OCI-LY7 (cell line): ENCODE measurements around the gene TJP1.

Experiments used
- EZH2phosphoT487 ChIP-seq: fragments of 200-600 bp; sonication (generic); IDR thresholded peaks from 2 replicates; pipeline ENCODE4 v1.6.1; 2018; ENCODE audit warnings: low read depth, borderline replicate concordance, mild to moderate bottlenecking, mixed run types, antibody characterized with exemption, low read length, moderate library complexity, mixed read lengths
- TF ChIP-seq, protein P1 (sequence below): fragments of 200-600 bp; sonication (generic); conservative IDR thresholded peaks from 2 replicates; pipeline ENCODE4 v1.5.1; 2014; ENCODE audit warnings: mild to moderate bottlenecking, antibody characterized with exemption, low read length, moderate library complexity, mixed read lengths

DNA sequence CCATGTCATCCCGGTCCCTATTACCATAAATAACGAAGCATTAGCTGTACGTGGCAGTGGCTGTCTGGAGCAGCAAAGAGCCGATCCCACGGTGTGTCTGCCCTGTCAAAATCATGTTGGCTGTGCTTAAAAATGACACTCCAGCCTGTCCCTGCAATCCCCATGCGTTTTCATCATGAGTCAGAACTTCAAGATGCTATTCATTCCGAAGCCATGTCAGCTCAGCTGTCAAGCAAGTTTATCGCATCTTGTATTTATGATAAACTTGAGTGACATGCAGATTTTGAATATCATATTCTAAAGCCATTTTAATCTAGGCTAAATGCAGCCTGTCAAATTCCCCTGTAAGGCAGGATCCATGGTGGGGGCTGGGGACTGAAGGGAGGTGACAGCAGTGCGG is 152.4 kb downstream of the TJP1 start:
- TF ChIP-seq, protein P1, sequence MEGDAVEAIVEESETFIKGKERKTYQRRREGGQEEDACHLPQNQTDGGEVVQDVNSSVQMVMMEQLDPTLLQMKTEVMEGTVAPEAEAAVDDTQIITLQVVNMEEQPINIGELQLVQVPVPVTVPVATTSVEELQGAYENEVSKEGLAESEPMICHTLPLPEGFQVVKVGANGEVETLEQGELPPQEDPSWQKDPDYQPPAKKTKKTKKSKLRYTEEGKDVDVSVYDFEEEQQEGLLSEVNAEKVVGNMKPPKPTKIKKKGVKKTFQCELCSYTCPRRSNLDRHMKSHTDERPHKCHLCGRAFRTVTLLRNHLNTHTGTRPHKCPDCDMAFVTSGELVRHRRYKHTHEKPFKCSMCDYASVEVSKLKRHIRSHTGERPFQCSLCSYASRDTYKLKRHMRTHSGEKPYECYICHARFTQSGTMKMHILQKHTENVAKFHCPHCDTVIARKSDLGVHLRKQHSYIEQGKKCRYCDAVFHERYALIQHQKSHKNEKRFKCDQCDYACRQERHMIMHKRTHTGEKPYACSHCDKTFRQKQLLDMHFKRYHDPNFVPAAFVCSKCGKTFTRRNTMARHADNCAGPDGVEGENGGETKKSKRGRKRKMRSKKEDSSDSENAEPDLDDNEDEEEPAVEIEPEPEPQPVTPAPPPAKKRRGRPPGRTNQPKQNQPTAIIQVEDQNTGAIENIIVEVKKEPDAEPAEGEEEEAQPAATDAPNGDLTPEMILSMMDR: no peak
- no peak for TF ChIP-seq EZH2phosphoT487
